HG02678 (cell line): ENCODE results near the gene NUP188.

Source experiments
- ATAC-seq: cut with Tn5 transposase; IDR thresholded peaks from one replicate; pipeline ENCODE4 v1.9.1; 2021; ENCODE audit warnings: mild to moderate bottlenecking, moderate library complexity; ENCODE audit not compliant: unreplicated experiment

The NUP188 gene

GRCh38 chr9:129027685-129028191 is 80.2 kb downstream of the NUP188 start:
- peak; percentile 39 for ATAC-seq

DNA sequence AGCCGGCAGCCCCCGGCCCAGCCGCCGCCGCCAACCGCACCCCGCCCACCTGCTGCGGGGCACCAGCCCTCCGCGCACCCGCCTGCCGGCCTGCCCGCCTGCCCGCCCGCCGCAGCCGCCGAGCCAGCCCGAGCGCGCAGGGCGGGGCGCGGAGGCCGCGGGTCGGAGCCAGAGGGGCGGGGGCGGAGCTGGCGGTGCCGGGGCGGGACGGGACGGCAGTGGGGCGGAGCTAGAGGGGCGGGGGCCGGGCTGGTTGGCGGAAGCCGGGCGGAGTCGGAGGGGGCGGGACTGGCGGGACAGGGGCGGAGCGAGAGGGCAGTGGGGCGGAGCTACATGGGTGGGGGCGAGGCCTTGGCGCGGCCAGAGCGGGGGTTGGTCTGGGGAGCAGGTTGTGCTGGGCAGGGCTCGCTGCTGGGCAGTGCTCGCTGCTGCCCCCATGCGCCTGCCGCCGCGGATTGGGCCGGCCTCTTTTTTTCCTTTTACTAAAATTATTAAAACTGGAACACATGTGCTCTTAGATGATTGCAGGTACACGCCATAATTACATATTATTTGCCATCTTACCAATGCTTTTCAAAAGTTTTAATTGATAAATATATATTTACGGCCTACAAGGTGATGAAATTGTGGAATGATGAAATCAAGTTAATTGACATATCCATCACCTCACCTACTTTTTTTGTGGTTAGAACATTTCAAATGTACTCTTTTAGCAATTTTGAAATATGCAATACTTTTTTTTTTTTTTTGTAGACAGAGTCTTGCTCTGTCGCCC is 80.9 kb downstream of the NUP188 start, which contains the start of gene SH3GLB2:
TSS of gene SH3GLB2 (minus strand) at position 140 of the 775 bp plus-strand sequence. CDS start 177 bp downstream, outside the sequence.
- peak; percentile 76 for ATAC-seq

DNA sequence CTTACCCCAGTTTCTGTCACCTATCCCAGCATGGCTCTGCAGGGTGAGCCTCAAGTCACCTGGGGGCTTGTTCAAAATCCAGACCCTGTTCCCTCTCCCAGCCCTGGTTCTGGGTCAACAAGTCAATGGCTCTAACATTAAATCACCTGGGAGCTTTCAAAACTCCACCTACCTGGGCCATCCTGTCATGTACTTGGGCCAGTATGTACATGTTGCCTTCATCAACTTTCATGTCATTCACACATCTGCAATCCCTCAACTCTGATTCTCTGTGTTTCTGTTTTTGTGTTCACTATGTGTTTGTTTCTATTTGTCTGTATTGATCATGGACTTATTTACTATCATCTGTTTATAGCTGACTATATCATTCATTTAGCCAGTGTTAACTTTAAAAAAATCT is 82.7 kb downstream of the NUP188 start:
- no peak for ATAC-seq

DNA sequence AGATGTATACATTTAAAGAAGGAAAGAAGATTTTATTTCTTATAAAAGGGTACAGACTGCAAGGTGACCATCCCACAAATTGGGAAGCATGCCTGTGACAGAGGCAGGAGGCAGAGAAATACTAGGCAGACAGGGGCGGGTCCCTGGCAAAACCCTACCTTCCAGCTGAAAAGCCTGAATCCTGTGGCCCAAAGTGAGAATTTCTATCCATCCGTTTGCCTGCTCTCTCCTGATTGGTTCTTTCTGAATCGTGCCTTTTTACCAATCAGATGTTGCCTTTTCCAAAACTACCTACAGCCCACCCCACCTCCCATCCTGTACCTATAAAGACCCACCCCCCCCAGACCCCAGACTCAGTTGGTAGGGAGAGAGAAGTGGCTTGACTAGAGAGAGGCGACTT is 84.0 kb downstream of the NUP188 start:
- no peak for ATAC-seq

GRCh38 chr9:129032541-129033159 is 85.2 kb downstream of the NUP188 start:
- no peak for ATAC-seq

- no peak for ATAC-seq
Observed at GRCh38 chr9:129033216-129033615, 85.7 kb downstream of the NUP188 start.

GRCh38 chr9:129035838-129036237 is 88.3 kb downstream of the NUP188 start:
- ATAC-seq: peak; percentile 2

DNA sequence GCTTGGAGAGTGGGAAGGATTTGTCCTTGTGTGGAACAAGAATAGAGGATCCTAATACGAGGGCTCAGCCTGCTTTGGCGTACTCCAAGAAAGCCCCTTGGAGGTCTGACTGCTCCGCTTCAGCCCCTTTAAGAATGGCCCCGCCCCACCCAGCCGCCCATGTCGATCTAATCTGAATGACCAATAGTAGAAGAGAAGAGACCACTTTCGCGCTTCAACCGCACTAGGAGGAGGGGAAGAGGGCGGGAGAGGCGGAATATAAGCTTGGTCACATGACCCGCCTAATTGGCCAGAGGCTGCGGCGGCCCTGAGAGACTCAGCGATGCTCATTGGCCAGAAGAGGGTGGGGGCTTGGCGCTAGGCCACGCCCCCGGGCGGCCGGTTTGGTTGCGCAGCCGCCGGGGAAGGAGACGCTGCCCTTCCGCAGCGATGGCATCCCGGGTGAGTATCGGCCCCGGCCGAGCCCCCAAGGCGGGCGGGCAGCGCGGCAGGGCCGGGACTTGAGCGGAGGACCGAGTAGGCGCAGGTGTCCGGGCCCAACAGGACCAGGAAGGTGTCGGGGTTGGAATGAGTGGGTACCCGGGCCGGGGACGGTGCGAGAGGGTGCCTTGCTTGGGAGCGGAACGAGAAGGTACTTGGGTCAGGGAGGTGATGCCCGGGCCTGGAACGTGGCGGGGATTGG is 88.9 kb downstream of the NUP188 start, which contains the start of gene MIGA2:
TSS of gene MIGA2 (plus strand) at position 386 of the 682 bp plus-strand sequence. CDS start 3,969 bp downstream, outside the sequence.
- peak; percentile 98 for ATAC-seq

GRCh38 chr9:129036923-129037766 is 89.6 kb downstream of the NUP188 start:
- ATAC-seq: peak; percentile 1

GRCh38 chr9:129037767-129038098 is 90.2 kb downstream of the NUP188 start:
- no peak for ATAC-seq

GRCh38 chr9:129038109-129038852 is 90.8 kb downstream of the NUP188 start:
- ATAC-seq: no peak

DNA sequence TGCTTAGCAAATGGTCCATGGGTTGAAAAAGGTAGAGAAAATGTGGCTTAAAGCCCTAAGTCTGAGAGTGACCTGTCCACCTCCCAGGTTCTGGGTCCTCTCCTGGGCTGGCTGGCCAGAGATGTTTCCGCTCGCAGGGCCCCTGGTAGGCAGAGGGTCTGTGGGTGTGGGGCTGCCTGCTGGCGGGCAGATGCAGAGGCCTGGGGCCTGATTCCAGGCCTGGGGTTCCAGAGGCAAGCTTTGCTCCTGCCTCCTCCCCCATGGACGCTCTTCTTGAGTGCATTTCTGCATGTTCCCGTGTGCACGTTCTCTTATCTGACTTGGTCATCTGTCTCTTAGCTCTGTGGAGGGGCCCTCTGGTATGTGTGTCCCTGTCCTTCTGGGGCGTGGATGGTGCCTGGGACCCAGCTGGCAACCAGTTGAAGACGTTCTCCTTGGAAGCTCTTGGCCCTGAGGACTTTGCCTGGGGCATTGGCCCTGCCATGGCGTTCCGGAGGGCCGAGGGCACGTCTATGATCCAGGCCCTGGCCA is 92.7 kb downstream of the NUP188 start:
- ATAC-seq: no peak

DNA sequence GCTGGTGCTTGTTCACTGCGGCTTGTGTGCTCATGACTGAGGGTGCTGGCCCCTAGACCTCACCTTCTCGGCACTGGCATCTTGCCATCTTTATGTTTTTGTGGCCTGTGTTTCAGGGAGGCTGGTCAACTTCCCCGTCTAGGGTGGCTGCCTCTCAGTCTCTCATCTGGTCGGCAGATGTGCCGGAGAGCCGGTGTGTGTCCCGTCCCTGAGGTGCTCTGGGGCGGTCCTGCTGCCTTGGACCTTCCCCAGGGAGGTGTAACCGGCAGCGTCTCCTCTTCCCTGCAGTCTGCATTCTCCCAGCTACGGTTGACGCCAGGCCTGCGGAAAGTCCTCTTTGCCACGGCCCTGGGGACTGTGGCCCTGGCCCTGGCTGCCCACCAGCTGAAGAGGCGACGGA is 94.5 kb downstream of the NUP188 start:
- no peak for ATAC-seq

GRCh38 chr9:129052592-129052991 is 105.1 kb downstream of the NUP188 start:
- ATAC-seq: no peak

- ATAC-seq: no peak
Observed at GRCh38 chr9:129053020-129053419, 105.5 kb downstream of the NUP188 start.

GRCh38 chr9:129054163-129054851 is 106.8 kb downstream of the NUP188 start:
- no peak for ATAC-seq
